Astrocyte (in vitro differentiated cells and primary cell): ENCODE results near the gene SNX8.

Experiments
- CTCF ChIP-seq: IDR thresholded peaks from 2 replicates; pipeline ENCODE4 v1.5.1; 2011; ENCODE audit warnings: low read depth, mild to moderate bottlenecking, inconsistent platforms, low read length, moderate library complexity; ENCODE audit not compliant: insufficient read depth
- EZH2 ChIP-seq: IDR thresholded peaks from 2 replicates; pipeline ENCODE4 v1.6.1; 2012; ENCODE audit warnings: mild to moderate bottlenecking, low read length, inconsistent platforms; ENCODE audit not compliant: insufficient read depth

GRCh38 chr7:2263176-2263575 lies 51.1 kb downstream of the SNX8 start:
- TF ChIP-seq CTCF (no peak), EZH2 (no peak)
